CD4-positive, alpha-beta T cell treated with Interleukin-4 for 1 hour (primary cell): Measurements from ENCODE around the gene TC2N.
"Not testable (repeated sequence)": the region's sequence is repeated elsewhere in the genome, so short reads cannot be mapped to it uniquely, and the experiment has no call there.

Experiments
- DNase-seq, 2 donors: peaks; one replicate each; pipeline ENCODE4 v3.0.0-alpha.2; 2020 to 2022

Gene TC2N

DNA sequence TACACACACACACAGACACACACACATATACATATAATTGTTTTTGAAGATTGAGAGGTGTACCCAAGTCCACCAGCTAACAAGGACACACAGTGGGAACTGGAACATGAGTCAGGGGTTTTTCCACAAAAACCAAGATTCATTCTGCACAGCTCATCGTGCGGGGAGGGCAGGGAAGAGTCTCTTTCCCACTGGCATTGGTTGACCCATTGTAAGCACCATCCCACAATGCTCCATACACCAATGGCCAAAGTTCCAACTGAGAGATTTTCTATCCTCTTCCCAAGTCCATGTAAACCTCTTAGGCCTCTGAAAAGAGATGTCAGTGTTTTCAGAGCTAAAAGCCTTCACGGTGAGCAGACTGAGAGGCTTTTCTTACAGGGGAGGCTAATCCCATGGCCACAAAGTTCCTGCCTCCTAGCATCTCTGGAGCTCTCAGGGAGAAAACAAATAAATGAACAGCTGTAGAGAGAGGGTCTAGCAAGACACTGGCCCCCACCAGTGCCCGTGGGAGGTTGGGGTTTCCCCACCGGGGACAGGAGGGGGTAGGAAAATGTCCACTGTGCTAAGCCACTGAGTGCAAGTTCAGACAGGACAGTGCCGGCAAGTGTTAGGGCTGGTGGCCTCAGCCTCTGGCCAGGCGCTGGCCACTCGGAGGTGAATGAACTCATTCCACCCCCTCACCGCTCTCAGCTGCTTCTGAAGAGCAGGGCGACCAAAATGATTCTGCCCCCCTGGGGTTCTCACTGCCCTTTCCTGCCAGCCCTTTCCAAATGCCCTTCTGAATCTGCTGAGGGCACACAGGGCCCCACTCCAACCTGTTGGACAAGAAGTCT, 21.5 kb upstream of the TC2N start:
- DNase-seq = no peak

DNA sequence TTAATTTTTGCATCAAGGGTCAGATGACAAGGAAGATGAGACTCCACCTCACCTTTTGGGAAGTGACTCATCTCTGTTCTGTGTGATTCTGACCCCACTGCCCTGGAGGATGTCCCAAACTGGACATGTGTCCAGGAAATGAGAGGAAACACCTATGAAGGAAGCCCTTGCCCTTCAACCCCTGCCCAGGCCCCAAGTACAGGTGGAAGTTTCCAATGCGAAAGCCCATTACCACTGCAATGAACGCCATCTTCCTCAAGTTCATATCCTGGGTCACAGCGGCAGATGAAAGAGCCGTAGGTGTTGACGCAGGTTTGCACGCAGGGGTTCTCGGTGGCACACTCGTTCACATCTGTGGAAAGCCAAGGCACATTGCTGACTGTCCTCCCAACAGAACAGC, 19.6 kb upstream of the TC2N start:
- no peak for DNase-seq

DNA sequence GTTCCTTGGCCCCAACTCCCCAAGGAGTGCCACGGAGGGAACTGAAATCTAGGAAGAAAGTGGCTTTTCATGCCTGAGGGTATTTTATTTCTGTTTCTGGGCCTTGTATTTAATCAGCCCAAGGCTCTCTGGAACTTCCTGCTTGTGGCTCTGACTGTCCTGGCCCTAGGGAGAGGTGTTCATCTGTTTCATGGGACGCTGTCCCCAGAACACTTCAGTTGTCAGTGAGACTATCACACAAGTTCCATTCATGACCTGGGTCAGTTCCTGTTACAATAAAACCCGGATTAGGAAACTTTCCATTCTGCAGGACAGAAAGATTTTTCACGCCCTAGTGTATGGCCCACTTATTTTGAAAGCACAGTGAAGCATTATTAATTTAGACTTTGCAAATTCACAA, 18.5 kb upstream of the TC2N start:
- DNase-seq = no peak

DNA sequence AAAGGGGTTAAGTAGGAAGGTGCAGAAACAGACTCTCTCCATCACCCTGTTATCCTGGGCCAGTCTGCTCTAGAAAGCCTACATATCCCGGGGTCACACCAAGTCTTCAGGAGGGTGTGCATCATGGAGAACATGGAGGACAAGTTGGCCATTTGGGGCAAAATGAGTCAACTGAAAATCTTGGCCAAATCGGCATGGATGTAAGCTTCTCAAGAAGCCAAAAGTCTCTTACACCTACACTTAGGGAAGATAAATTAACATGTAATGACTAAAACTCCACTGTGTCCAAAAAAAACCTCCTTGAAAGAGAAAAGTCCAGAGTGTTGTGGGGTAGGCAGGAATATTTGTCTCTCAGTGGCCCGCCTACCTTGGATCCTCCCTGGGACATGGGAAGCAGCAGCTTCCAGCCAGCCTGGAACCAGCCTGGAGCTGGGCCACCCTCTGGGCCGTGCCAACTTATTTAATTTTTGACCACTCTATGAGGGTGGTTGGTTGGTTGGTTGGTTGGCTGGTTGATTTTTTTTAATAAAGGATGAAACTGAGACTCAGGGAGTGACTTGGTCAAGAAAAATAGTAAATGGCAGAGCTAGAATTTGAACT, 17.9 kb upstream of the TC2N start:
- no peak for DNase-seq

DNA sequence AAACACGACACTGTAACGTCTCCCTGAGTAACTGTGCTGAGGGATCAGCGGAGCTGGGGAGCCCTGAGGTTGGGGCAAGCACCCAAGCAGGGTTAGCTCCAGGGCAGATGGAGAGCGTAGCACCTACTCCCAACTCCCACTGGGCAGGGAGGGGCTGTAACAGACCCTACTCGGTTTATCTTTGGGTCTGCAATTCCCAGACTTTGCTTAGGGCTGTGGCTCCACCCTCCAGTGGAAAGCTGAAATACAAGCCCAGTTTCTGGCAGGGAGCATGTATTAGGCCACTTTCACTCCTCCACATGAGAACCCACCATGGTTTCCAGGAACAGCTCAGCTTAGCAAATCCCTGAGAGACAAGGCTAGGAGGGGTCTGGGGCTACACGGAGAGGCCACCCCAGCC, 17.3 kb upstream of the TC2N start:
- DNase-seq = no peak

DNA sequence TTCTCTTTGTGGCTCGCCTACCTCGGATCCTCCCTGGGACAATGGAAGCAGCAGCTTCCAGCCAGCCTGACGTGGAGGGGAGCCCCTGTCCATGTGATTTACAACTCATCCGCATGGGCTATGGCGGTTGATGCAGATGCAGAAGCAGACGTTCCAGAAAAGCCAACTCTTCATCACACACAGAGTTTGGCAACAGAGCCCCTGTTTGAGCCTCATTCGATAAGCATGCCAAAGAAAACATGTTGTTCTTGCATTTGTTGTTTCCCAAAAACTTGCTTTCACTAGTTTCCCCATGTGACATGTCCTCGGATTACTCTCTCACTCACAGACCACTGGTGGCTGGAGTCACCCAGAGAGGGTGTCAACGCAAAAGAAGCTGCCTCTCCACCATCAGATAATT, 16.4 kb upstream of the TC2N start:
- DNase-seq = no peak

DNA sequence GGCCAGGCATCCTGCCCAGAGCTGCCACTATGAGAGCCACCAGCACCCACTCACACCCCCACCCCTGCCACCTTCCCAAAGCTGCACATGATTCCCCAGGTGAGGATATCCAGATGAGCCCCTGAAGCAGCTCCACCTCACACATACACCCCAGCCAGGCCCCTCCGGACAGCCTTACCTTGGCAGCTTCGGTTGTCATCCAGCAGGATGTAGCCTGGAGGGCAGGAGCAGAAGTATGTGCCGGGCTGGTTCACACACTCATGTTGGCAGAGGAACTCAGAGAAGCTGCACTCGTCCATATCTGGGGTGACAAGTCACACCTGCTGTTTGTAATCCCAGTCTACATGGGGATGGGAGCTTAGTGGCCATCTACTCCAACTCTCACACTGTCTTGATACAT, 15.4 kb upstream of the TC2N start:
- no peak for DNase-seq

DNA sequence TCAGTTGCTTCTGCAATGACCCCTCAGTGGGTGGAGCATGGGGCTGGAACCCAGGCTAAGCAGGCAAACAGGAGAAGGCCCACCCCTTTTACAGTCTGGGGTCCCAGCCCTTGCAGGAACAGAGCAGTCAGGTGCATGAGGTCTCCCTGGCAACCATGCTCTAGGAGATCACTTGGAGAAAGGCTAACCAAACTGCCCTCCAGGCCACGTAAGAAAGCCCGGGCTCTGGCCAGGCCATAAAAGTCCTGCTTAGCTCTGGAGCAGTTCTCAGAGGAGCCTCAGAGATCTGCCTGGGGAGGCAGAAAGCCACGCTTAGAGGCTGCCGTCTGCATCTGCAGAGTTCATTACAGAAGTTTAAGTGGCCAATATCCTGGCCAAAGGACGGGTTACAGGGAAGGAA, 15.0 kb upstream of the TC2N start:
- no peak for DNase-seq

DNA sequence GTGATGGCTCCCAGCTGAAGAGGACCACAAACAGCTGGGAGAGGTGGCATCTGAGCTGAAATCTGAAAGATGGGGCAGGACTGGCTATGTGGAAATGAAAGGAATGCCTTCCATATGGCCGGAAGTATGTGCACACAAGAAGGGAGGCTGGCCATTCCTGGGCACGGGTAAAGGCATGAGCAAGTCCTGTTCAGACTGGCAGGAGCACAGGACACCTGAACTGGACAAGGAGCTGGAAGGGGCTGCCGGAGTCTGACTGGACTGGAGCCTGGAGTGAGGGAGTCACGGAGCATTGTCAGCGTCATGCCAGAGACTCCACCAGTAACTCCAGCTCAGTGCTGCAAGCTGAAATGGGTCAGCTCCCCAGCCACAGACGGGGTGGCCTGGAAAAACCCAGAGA, 11.9 kb upstream of the TC2N start:
- DNase-seq = no peak

DNA sequence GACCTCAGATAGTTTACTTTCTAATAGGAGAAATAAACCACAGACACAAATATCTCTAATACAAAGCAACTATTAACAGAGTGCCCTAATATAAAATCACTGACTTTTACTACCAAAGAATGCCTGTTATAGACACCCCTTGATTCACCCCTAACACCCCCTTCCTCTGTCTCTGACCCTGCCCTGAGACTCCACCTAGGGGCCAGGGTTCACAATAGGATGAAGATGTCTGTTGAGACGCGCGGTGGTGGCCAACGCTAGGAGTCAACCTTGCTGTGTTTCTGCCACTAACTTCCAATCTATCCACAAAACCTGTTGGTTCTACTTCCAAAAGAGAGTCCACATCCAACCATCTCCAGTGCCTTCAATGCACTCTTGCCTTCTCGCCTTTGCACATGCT, 10.9 kb upstream of the TC2N start:
- DNase-seq = no peak

DNA sequence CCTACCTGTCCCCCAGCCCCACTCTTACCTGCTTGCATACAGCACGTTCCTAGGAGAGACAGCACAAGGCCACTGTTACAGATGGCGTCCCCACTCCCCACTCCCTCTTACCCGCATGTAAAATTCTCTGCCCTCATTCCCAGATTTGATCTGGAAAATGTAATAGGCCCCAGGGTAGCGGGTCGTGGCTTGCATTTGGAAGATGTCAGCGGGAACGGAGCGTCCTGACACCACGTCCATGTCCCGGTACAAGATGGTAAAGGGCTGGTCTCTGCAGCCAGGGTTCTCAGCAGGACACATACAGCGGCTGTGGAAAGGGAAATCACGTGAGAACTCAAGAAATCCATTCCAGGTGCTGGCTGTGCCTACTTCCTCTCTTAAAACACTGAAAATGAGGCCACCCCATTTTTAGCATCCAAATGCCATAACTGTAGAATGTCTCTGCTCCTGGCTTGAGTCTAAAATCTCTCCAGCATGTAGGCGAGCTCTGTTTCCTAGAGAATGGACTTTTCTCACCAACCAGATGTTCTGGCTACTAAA, 10.1 kb upstream of the TC2N start:
- DNase-seq = no peak

DNA sequence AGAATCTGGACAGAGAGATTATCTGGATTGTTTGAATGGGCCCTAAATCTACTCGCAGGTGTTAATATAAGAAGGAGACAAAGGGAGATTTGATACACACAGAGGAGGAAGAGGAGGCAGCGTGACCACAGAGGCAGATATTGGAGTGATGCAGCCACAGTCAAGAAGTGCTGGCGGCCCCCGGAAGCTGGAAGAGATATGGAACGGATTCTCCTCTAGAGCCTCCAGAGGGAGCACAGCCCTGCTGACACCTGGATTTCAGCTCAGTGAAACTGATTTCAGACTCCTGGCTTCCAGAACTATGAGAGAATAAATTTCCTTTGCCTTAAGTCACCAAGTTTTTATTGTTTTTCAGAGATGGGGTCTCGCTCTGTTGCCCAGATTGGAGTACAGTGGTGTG, 9.2 kb upstream of the TC2N start:
- no peak for DNase-seq

DNA sequence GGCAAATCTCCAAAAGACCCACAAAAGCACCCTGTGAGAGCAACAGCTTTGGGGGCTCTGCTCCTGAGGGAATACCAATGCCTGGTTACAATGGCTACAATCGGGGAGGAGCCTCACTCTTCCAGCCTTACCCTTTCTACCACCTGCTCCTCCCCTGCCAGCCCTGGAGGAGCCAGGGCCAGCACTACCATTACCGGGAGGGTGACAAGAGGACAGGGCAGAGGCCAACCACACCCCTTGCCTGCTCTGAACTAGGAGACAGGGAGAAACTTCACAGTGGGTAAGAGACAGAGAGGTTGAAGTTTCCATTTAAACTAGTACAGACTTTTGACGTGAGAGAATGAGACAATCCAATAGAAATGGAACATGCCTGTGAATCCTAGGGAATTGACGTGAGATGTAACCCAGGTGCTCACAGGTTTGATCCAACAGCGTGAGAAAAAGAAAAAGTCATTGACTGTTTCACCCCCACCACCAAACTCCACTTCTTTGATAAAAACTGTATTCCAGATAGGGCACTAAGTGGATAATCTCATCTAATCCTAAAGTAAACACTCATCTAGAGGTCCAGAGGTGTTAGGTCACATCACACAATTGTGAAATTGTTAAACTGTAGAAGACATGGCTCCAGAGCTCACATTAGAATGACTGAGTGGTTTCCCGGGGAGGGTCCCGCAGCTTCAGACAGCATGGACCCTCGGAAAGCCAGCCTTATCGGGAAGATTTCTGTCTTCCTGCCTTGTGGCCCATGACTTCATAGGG, 8.4 kb upstream of the TC2N start:
- no peak for DNase-seq

DNA sequence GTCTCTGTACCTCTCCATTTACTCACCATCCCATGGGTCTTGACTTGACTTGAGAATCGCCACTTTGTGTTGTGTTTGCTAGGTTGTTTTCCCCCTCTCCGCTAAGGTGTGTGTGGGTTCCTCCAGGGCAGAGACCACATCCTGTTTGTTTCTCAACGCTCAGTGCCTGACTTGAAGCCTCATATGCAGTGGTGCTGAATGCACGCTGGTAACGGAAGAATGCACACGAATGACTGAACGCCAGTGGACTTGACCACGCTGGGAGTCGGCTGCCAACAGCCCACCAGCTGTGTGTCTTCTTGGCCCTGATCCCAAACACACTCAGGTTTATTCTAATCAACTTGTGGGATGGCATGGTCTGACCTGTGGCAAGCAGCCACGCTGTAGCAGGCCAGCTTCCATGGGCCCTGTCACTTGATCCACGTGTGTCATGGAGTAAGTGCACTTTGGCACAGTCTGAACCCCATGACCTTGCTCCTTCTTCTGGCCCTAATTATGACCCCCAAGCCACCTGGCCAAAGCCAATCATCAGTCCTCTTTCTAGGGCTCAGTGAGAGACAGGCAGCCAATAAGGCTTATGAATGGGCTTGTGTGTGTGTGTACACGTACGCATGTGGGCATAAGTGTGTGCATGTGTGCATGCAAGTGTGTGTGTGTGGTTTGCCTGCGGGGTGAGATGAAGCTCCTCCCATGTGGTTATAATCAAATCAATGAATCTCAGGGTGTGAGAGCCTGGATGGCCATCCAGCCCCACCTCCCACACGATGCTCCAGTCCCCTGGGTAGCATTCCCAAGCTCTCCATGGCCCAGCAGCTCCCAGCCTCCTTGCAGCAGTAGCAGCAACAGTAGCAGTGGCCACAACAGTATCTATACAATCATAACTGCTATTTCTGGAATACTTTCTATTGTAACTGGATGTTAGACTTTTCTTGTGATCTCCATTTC, 6.4 kb upstream of the TC2N start:
- DNase-seq = peak; percentile 83 to 87

DNA sequence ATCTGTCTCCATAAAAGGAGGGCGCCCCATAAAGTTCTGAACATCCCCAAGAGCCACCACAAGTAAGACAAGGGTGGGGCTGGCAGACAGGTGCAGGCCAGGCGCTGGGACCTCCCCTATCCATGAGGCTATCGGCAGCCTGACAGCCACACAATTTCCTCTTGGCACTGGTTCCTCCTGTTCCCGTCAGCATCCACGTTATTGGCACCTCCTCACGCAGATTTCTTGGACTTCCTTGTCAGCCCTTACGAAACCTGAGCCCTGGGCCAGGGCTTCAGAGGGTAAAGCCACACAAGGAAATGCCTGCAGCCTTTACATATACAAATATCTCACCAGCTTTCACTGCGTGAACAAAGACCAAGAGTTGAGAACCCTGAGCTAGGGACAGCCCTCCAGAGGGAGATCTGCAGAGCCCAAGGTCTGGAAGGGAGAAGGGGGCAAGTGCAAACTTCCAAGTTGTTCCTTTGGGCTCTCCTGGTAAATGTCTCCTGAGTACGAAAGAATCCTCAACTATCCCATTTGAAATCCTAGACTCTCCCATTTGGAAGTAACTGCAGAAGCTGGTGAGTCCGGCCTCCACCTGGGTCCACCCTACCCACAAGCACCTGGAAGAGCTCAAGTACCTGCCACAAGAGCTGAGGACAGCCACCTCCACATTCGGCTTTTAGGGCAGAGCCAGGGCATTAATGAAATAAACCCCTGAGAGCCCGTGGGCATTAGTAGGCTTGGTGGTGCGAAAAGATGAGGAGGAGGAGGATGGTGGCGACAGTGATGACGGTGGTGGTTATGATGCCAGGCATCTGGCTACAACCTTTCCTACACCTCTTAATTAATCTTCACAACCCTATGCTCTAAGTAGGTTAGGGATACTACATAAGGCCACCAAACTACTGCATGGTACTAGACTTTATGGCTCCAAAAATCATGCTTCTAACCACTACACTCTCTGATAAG, 5.5 kb upstream of the TC2N start:
- peak; percentile 61 to 66 for DNase-seq

DNA sequence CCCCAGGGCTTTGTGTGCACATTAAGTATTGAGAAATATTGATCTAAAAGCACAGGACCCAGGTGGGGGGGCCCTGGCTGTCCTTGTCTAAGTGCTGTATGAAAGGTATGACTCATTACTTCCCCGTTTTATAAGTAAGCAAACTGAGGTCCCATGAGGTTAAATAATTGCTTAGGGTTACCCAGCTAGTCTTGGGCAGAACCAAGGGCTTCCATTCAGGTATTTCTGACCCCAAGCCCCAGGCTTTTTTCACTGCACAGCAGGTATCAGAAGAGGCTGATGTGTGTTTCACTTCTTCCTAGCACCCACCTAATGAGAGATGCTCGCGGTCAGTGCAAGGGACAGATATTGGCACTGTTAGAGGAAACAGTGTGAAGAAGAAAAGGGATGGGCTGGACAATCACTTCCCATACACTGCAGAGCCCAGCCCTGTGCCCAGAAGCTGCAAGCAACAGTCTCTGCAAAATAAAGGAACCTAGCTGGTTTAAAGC, 4.7 kb upstream of the TC2N start:
- peak; percentile 34 to 36 for DNase-seq

DNA sequence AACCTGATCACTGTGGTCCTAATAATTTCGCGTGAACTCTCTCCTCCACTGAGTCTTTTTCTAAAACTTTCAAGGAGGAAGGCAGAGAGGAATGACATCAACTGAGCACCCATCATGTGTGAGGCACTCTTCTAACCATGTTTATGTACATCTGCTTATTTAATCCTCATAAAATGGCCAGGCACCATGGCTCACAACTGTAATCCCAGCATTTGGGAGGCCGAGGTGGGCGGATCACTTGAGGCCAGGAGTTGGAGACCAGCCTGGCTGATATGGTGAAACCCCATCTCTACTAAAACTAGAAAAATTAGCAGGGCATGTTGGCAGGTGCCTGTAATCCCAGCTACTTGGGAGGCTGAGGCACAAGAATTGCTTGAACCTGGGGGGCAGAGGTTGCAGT, 4.1 kb upstream of the TC2N start:
- not testable (repeated sequence) for DNase-seq

DNA sequence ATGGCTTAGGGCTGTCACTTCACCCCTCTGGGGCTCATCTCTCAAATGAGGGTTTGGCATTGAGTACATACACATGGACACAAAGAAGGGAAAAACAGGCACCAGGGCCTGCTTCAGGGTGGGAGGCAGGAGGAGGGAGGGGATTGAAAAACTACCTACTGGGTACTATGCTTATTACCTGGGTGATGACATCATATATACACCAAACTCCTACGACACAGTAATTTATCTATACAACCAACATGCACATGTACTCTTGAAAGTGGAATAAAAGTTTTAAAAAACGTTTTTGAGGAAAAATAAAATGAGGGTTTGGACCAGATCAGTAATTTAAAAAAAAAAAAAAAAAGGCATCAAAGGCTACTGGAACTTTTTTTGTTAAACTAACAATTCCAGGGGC, 3.6 kb upstream of the TC2N start:
- no peak for DNase-seq

DNA sequence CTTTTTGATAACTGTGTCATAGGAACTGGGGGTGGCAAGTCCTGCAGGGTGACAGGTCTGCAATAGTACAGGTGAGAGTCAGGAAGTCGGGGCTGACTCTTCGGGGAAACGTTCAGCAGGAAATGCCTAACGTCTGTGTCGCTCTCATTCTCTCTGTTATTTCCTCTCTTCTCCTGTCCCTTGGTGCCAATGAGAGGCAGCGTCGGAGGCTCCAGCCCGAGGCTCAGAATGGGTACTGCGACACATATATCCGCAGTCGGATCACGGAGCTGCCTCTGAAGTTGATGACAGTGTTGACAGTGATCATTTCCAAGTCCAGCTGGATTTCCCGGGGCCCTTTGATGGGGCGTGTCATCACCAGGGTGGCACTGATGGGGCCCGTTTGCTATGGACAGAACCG, 2.7 kb upstream of the TC2N start:
- DNase-seq = peak; percentile 82 to 84

DNA sequence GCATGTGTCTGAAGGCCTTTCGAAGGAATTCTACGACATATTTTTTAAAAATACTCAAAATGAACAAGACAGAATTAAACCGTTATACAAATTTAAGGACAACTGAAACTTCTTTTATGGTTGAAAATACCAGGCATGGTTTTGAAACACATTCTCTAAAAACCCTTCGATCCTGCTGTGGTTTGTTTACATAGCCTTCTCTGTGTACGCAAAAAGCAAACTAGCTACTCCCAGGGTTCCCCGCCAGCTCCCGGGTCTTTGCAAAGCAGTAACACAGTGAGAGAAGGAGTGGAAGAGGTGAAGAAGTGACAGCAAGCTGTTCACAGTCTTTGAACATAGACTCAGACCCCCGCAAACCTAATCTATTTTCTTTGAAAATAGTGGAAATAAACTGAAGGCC, 2.2 kb upstream of the TC2N start:
- no peak for DNase-seq
